Naive thymus-derived CD8-positive, alpha-beta T cell (primary cell): ENCODE data around the gene HS6ST3. TPM values are rescaled to one million over a fixed set of nuclear protein-coding genes. Genes with fewer than 3 reads are reported as not detected.

Experiments used
- ATAC-seq, 2 donors: fragments of 150-1000 bp; cut with Tn5 transposase in 1 of 2; sonication (Bioruptor Pico), chemical (Tn5 transposase) in 1 of 2; 1 replicate in 1 of 2; 2 replicates in 1 of 2; pipeline ENCODE4 v1.10.0; 2021; ENCODE audit warnings: mild to moderate bottlenecking in 2 of 2, moderate library complexity in 2 of 2
- POLR2A ChIA-PET: fragments of 350-600 bp; sonication (Branson Sonifier 250); formaldehyde crosslinking; loops from one replicate; lab custom pipeline; 2021; ENCODE audit warnings: antibody characterized with exemption; lab: Charles Lee
- DNase-seq, 10 donors: peaks; one replicate each; pipeline versions ENCODE4 v3.0.0 to v3.0.0-alpha.2; 2020 to 2022
- H3K27ac Mint-ChIP-seq, 10 donors: one replicate each; pipeline ENCODE4 v1.8.0; 2020 to 2022; ENCODE audit warnings: mild to moderate bottlenecking in 10 of 10, mixed read lengths in 10 of 10, moderate library complexity in 4 of 10, inconsistent platforms in 1 of 10
- H3K27me3 Mint-ChIP-seq, 5 donors: one replicate each; pipeline ENCODE4 v1.8.0; 2021 to 2022; ENCODE audit warnings: mixed read lengths in 5 of 5
- H3K36me3 Mint-ChIP-seq, 3 donors: one replicate each; pipeline ENCODE4 v1.8.0; 2020 to 2022; ENCODE audit warnings: mixed read lengths in 3 of 3, mild to moderate bottlenecking in 2 of 3, inconsistent platforms in 1 of 3
- H3K4me1 Mint-ChIP-seq, 4 donors: one replicate each; pipeline ENCODE4 v1.8.0; 2021 to 2022; ENCODE audit warnings: mixed read lengths in 4 of 4
- H3K4me3 Mint-ChIP-seq, 10 donors: one replicate each; pipeline ENCODE4 v1.8.0; 2020 to 2022; ENCODE audit warnings: mild to moderate bottlenecking in 10 of 10, mixed read lengths in 10 of 10, moderate library complexity in 6 of 10, inconsistent platforms in 1 of 10
- H3K9me3 Mint-ChIP-seq, 9 donors: one replicate each; pipeline ENCODE4 v1.8.0; 2020 to 2022; ENCODE audit warnings: mixed read lengths in 9 of 9, mild to moderate bottlenecking in 3 of 9, inconsistent platforms in 1 of 9, moderate library complexity in 1 of 9
- polyA plus RNA-seq, 3 donors: library from polyadenylated mRNA; unstranded; fragments of 300-500 nt; fragmentation: Illumina TruSeq; gene quantifications; one replicate each; pipeline ENCODE4 v1.2.3, GENCODE V29; 2021
- total RNA-seq, 8 experiments: library from RNA in 2 of 8; stranded (reverse) in 2 of 8; gene quantifications; one replicate each; pipeline ENCODE4 v1.2.3 and lab custom pipeline; 2021 to 2026

Gene HS6ST3
- total and polyA plus RNA-seq, 5 experiments from 2014 or later = not detected

- H3K9me3 Mint-ChIP-seq = peaks cover 0 to 31% (median 4%) of the 10 kb centered on the region in 9 donors
- POLR2A ChIA-PET = no interaction called here
Measured at GRCh38 chr13:96551546-96551945, 461.6 kb downstream of the HS6ST3 start.

GRCh38 chr13:96552559-96552958 is 462.7 kb downstream of the HS6ST3 start:
- Mint-ChIP-seq H3K36me3 (no peaks in the 10 kb centered on the region), H3K9me3 (peaks cover 0 to 31% (median 4%) of the 10 kb centered on the region in 9 donors), H3K4me1 (no peaks in the 10 kb centered on the region), H3K27me3 (no peaks in the 10 kb centered on the region), H3K27ac (no peak overlapping the region), H3K4me3 (no peak overlapping the region)
- POLR2A ChIA-PET = no interaction called here
- DNase-seq = no peak
- ATAC-seq = no peak

More at GRCh38 chr13:96551546-96551945, 461.6 kb downstream of the HS6ST3 start:
- Mint-ChIP-seq H3K4me1 (no peaks in the 10 kb centered on the region), H3K4me3 (no peak overlapping the region), H3K27me3 (no peaks in the 10 kb centered on the region), H3K27ac (no peak overlapping the region), H3K36me3 (no peaks in the 10 kb centered on the region)
- ATAC-seq = no peak
- no peak for DNase-seq

GRCh38 chr13:96553796-96554195 is 463.9 kb downstream of the HS6ST3 start:
- ATAC-seq = no peak
- no peak overlapping the region for H3K4me3 Mint-ChIP-seq
- POLR2A ChIA-PET = no interaction called here
- no peaks in the 10 kb centered on the region for H3K4me1 Mint-ChIP-seq
- no peaks in the 10 kb centered on the region for H3K36me3 Mint-ChIP-seq
- H3K27me3 Mint-ChIP-seq = no peaks in the 10 kb centered on the region
- no peak for DNase-seq
- H3K9me3 Mint-ChIP-seq = peaks cover 0 to 20% (median 4%) of the 10 kb centered on the region in 9 donors
- H3K27ac Mint-ChIP-seq = no peak overlapping the region

- Mint-ChIP-seq H3K9me3 (peaks cover 0 to 17% (median 6%) of the 10 kb centered on the region in 9 donors), H3K27ac (no peak overlapping the region), H3K4me3 (no peak overlapping the region), H3K27me3 (no peaks in the 10 kb centered on the region), H3K4me1 (no peaks in the 10 kb centered on the region), H3K36me3 (peaks cover 0 to 4% (median 0%) of the 10 kb centered on the region in 3 donors)
- no peak for ATAC-seq
- DNase-seq = no peak
- POLR2A ChIA-PET = no interaction called here
Measured at GRCh38 chr13:96573563-96573962, 483.7 kb downstream of the HS6ST3 start.

GRCh38 chr13:96575423-96576320 is 485.8 kb downstream of the HS6ST3 start:
- ATAC-seq = no peak
- Mint-ChIP-seq H3K36me3 (peaks cover 0 to 4% (median 0%) of the 10 kb centered on the region in 3 donors), H3K4me1 (no peaks in the 10 kb centered on the region), H3K4me3 (no peak overlapping the region), H3K9me3 (peaks cover 0 to 12% (median 7%) of the 10 kb centered on the region in 9 donors), H3K27ac (no peak overlapping the region), H3K27me3 (no peaks in the 10 kb centered on the region)
- POLR2A ChIA-PET = no interaction called here
- no peak for DNase-seq

- POLR2A ChIA-PET = no interaction called here
- H3K36me3 Mint-ChIP-seq = peaks cover 0 to 4% (median 0%) of the 10 kb centered on the region in 3 donors
- H3K27me3 Mint-ChIP-seq = no peaks in the 10 kb centered on the region
- ATAC-seq (no peak), DNase-seq (no peak)
- H3K27ac Mint-ChIP-seq = no peak overlapping the region
- H3K9me3 Mint-ChIP-seq = peaks cover 3 to 34% (median 7%) of the 10 kb centered on the region in 9 donors
- H3K4me3 Mint-ChIP-seq = no peak overlapping the region
- H3K4me1 Mint-ChIP-seq = no peaks in the 10 kb centered on the region
Measured at GRCh38 chr13:96581741-96582140, 491.8 kb downstream of the HS6ST3 start.

GRCh38 chr13:96615252-96615651 is 525.3 kb downstream of the HS6ST3 start:
- Mint-ChIP-seq H3K36me3 (peaks cover 0 to 5% (median 0%) of the 10 kb centered on the region in 3 donors), H3K4me1 (no peaks in the 10 kb centered on the region), H3K27me3 (no peaks in the 10 kb centered on the region), H3K4me3 (no peak overlapping the region), H3K27ac (no peak overlapping the region), H3K9me3 (peaks cover 3 to 30% (median 11%) of the 10 kb centered on the region in 9 donors)
- DNase-seq = no peak
- POLR2A ChIA-PET = no interaction called here
- ATAC-seq = no peak

- Mint-ChIP-seq H3K4me1 (no peaks in the 10 kb centered on the region), H3K4me3 (no peak overlapping the region), H3K27me3 (no peaks in the 10 kb centered on the region), H3K36me3 (peaks cover 0 to 5% (median 0%) of the 10 kb centered on the region in 3 donors), H3K27ac (no peak overlapping the region), H3K9me3 (peaks cover 0 to 27% (median 7%) of the 10 kb centered on the region in 9 donors)
- POLR2A ChIA-PET = no interaction called here
- ATAC-seq (no peak), DNase-seq (no peak)
Measured at GRCh38 chr13:96617528-96617927, 527.6 kb downstream of the HS6ST3 start.

- Mint-ChIP-seq H3K27ac (no peak overlapping the region), H3K36me3 (no peaks in the 10 kb centered on the region), H3K4me3 (no peak overlapping the region), H3K9me3 (peaks cover 0 to 18% (median 3%) of the 10 kb centered on the region in 9 donors), H3K27me3 (no peaks in the 10 kb centered on the region), H3K4me1 (no peaks in the 10 kb centered on the region)
- no peak for ATAC-seq
- DNase-seq = no peak
- POLR2A ChIA-PET = no interaction called here
Measured at GRCh38 chr13:96621634-96622183, 531.8 kb downstream of the HS6ST3 start.

- no peaks in the 10 kb centered on the region for H3K27me3 Mint-ChIP-seq
- no peak overlapping the region for H3K4me3 Mint-ChIP-seq
- H3K9me3 Mint-ChIP-seq = peaks cover 0 to 18% (median 2%) of the 10 kb centered on the region in 9 donors
- H3K27ac Mint-ChIP-seq = no peak overlapping the region
- ATAC-seq = no peak
- H3K36me3 Mint-ChIP-seq = no peaks in the 10 kb centered on the region
- no peaks in the 10 kb centered on the region for H3K4me1 Mint-ChIP-seq
- DNase-seq = no peak
- POLR2A ChIA-PET = no interaction called here
Measured at GRCh38 chr13:96629331-96629730, 539.4 kb downstream of the HS6ST3 start.

- Mint-ChIP-seq H3K27me3 (peaks cover 0 to 3% (median 0%) of the 10 kb centered on the region in 5 donors), H3K36me3 (no peaks in the 10 kb centered on the region), H3K9me3 (peaks cover 0 to 31% (median 7%) of the 10 kb centered on the region in 9 donors), H3K4me3 (no peak overlapping the region), H3K27ac (peak overlapping the region in 1 of 10 donors; percentile 49), H3K4me1 (no peaks in the 10 kb centered on the region)
- DNase-seq (no peak), ATAC-seq (no peak)
- POLR2A ChIA-PET = no interaction called here
Measured at GRCh38 chr13:96632536-96633320, 542.8 kb downstream of the HS6ST3 start.

- no peaks in the 10 kb centered on the region for H3K36me3 Mint-ChIP-seq
- H3K27ac Mint-ChIP-seq = no peak overlapping the region
- H3K27me3 Mint-ChIP-seq = peaks cover 0 to 3% (median 0%) of the 10 kb centered on the region in 5 donors
- no peaks in the 10 kb centered on the region for H3K4me1 Mint-ChIP-seq
- H3K9me3 Mint-ChIP-seq = peaks cover 1 to 23% (median 11%) of the 10 kb centered on the region in 9 donors
- POLR2A ChIA-PET = no interaction called here
- ATAC-seq (no peak), DNase-seq (no peak)
- H3K4me3 Mint-ChIP-seq = no peak overlapping the region
Measured at GRCh38 chr13:96636001-96636709, 546.2 kb downstream of the HS6ST3 start.
